Caco-2 (cell line): ENCODE data around the gene WWOX. TPM values are rescaled to one million over a fixed set of nuclear protein-coding genes. Genes with fewer than 3 reads are reported as not detected.
"Not testable (repeated sequence)": the region's sequence is repeated elsewhere in the genome, so short reads cannot be mapped to it uniquely, and the experiment has no call there.

Experiments
- BruUV-seq: library from RNA; stranded (reverse); fragments of 400-500 nt; replicated peaks from 2 replicates; lab custom pipeline; 2021; lab: Mats Ljungman, UMichigan
- CTCF ChIA-PET: fragments of 300-600 bp; sonication (Branson Sonifier 250); formaldehyde crosslinking; loops from one replicate; lab custom pipeline; 2022; ENCODE audit warnings: antibody characterized with exemption; lab: Charles Lee
- POLR2A ChIA-PET: fragments of 300-600 bp; sonication (Branson Sonifier 250); formaldehyde crosslinking; loops from one replicate; lab custom pipeline; 2022; ENCODE audit warnings: antibody characterized with exemption; lab: Charles Lee
- DNase-seq, 2 experiments: peaks; one replicate each; pipeline versions ENCODE4 v3.0.0 to v3.0.0-alpha.2; 2020 to 2022
- H3K27me3 ChIP-seq: replicated peaks from 2 replicates; pipeline ENCODE4 v1.6.0; 2011; ENCODE audit warnings: low read length; ENCODE audit not compliant: control insufficient read depth, insufficient read depth
- H3K36me3 ChIP-seq: 2 replicates; pipeline ENCODE4 v1.5.1; 2011; ENCODE audit warnings: low read length; ENCODE audit not compliant: control insufficient read depth, insufficient read depth
- H3K4me1 ChIP-seq: fragments of 250-450 bp; sonication (Bioruptor Pico); 2 replicates; pipeline ENCODE4 v1.5.1; 2020; ENCODE audit warnings: mild to moderate bottlenecking
- H3K4me3 ChIP-seq: 2 replicates; pipeline ENCODE4 v1.5.1; 2011; ENCODE audit warnings: low read depth, mild to moderate bottlenecking, control low read depth, low read length
- H3K9me3 ChIP-seq: fragments of 250-450 bp; sonication (Bioruptor Pico); 2 replicates; pipeline ENCODE4 v1.5.1; 2020; ENCODE audit warnings: mild to moderate bottlenecking, moderate library complexity
- H3K27ac Mint-ChIP-seq: one replicate; pipeline ENCODE4 v1.8.0; 2022; ENCODE audit warnings: mixed read lengths; ENCODE audit not compliant: unreplicated experiment
- H3K27me3 Mint-ChIP-seq: one replicate; pipeline ENCODE4 v1.8.0; 2022; ENCODE audit warnings: mixed read lengths; ENCODE audit not compliant: insufficient read depth, unreplicated experiment
- H3K36me3 Mint-ChIP-seq: one replicate; pipeline ENCODE4 v1.8.0; 2022; ENCODE audit warnings: mild to moderate bottlenecking, mixed read lengths; ENCODE audit not compliant: insufficient read depth, unreplicated experiment
- H3K4me1 Mint-ChIP-seq: one replicate; pipeline ENCODE4 v1.8.0; 2022; ENCODE audit warnings: low read depth, mixed read lengths; ENCODE audit not compliant: unreplicated experiment
- H3K4me3 Mint-ChIP-seq: one replicate; pipeline ENCODE4 v1.8.0; 2022; ENCODE audit warnings: mild to moderate bottlenecking, moderate library complexity, mixed read lengths; ENCODE audit not compliant: unreplicated experiment
- H3K9me3 Mint-ChIP-seq: one replicate; pipeline ENCODE4 v1.8.0; 2022; ENCODE audit warnings: mixed read lengths; ENCODE audit not compliant: unreplicated experiment
- intact Hi-C: fragments of 100-400 bp; cut with micrococcal nuclease; formaldehyde crosslinking; loops from one replicate; pipeline ENCODE4 v1.10.0; 2022; ENCODE audit not compliant: unreplicated experiment
- total RNA-seq: library from RNA; stranded (reverse); gene quantifications from 2 replicates; pipeline ENCODE4 v1.2.3, GENCODE V29; 2022
- TF ChIP-seq, protein P1 (sequence below), 2 experiments: fragments of 200-600 bp in 1 of 2; IDR thresholded peaks; 1 replicate in 1 of 2; 2 replicates in 1 of 2; pipeline versions ENCODE4 v1.5.1 to v1.8.0; 2011 to 2022; ENCODE audit warnings: antibody characterized with exemption in 1 of 2, control low read depth in 1 of 2, inconsistent platforms in 1 of 2, low read depth in 1 of 2, low read length in 1 of 2, mild to moderate bottlenecking in 1 of 2, moderate library complexity in 1 of 2; ENCODE audit not compliant: insufficient read depth in 1 of 2, severe bottlenecking in 1 of 2, unreplicated experiment in 1 of 2

WWOX gene
- total RNA-seq, 1 experiment from 2014 or later = 45.0 TPM

- H3K27me3 ChIP-seq = no peaks in the 10 kb centered on the region
- DNase-seq = no peak
- intact Hi-C loops = loop anchor here (5.0 kb wide), 1 partner anchor 342 kb away; no protein-coding TSS in a partner anchor
- ChIA-PET POLR2A (no interaction called here), CTCF (no interaction called here)
- Mint-ChIP-seq H3K4me1 (peaks cover 7% of the 10 kb centered on the region), H3K27me3 (no peaks in the 10 kb centered on the region), H3K27ac (no peak overlapping the region), H3K9me3 (no peaks in the 10 kb centered on the region), H3K4me3 (no peak overlapping the region), H3K36me3 (no peaks in the 10 kb centered on the region)
- H3K4me3 ChIP-seq = no peak overlapping the region
- H3K9me3 ChIP-seq = 0 out of 2 replicates have a peak, but pooled peaks cover 2% of the 10 kb centered on the region
- no peaks in the 10 kb centered on the region for H3K36me3 ChIP-seq
- no peaks in the 10 kb centered on the region for H3K4me1 ChIP-seq
- BruUV-seq = no TSS peak
- TF ChIP-seq, protein P1, sequence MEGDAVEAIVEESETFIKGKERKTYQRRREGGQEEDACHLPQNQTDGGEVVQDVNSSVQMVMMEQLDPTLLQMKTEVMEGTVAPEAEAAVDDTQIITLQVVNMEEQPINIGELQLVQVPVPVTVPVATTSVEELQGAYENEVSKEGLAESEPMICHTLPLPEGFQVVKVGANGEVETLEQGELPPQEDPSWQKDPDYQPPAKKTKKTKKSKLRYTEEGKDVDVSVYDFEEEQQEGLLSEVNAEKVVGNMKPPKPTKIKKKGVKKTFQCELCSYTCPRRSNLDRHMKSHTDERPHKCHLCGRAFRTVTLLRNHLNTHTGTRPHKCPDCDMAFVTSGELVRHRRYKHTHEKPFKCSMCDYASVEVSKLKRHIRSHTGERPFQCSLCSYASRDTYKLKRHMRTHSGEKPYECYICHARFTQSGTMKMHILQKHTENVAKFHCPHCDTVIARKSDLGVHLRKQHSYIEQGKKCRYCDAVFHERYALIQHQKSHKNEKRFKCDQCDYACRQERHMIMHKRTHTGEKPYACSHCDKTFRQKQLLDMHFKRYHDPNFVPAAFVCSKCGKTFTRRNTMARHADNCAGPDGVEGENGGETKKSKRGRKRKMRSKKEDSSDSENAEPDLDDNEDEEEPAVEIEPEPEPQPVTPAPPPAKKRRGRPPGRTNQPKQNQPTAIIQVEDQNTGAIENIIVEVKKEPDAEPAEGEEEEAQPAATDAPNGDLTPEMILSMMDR (IDR thresholded peaks at IDR 0.05; ENCODE audit: insufficient read depth in 1 of 2, low read depth in 1 of 2, low read length in 1 of 2, severe bottlenecking in 1 of 2, unreplicated experiment in 1 of 2) = no peak
Measured at GRCh38 chr16:79049040-79049439, 949.6 kb downstream of the WWOX start.

DNA sequence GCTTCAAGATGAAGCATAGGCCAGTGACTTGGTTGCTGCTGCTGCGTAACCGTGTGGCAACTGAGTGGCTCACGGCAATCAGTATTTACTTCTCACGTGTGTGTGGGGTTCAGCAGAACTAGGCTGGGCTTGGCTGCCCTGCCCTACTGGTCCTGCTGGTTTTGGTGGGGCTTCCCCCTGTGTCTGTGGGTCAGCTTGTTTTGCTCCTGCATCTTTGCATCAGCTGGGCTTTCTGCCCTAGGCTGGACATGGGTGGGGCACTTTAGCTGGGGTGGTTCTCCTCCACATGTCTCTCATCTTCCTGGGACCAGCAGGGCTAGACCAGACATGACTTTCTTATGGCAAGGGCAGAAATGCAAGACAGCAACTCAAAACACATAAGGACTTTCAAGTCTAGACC, 950.6 kb downstream of the WWOX start:
- Mint-ChIP-seq H3K27ac (no peak overlapping the region), H3K4me1 (peaks cover 14% of the 10 kb centered on the region), H3K4me3 (no peak overlapping the region), H3K27me3 (no peaks in the 10 kb centered on the region), H3K36me3 (no peaks in the 10 kb centered on the region), H3K9me3 (no peaks in the 10 kb centered on the region)
- Histone ChIP-seq H3K27me3 (no peaks in the 10 kb centered on the region), H3K9me3 (0 out of 2 replicates have a peak, but pooled peaks cover 2% of the 10 kb centered on the region), H3K4me1 (no peaks in the 10 kb centered on the region), H3K4me3 (no peak overlapping the region), H3K36me3 (no peaks in the 10 kb centered on the region)
- CTCF ChIA-PET = no interaction called here
- BruUV-seq = no TSS peak
- DNase-seq = no peak
- TF ChIP-seq, protein P1 (IDR thresholded peaks at IDR 0.05; ENCODE audit: insufficient read depth in 1 of 2, low read depth in 1 of 2, low read length in 1 of 2, severe bottlenecking in 1 of 2, unreplicated experiment in 1 of 2) = no peak
- intact Hi-C loops = no loop called here
- POLR2A ChIA-PET = no interaction called here

- H3K36me3 Mint-ChIP-seq = no peaks in the 10 kb centered on the region
- no peak overlapping the region for H3K27ac Mint-ChIP-seq
- H3K4me3 Mint-ChIP-seq = no peak overlapping the region
- Histone ChIP-seq H3K27me3 (no peaks in the 10 kb centered on the region), H3K4me3 (no peak overlapping the region), H3K9me3 (0 out of 2 replicates have a peak, but pooled peaks cover 2% of the 10 kb centered on the region), H3K4me1 (no peaks in the 10 kb centered on the region; the same call in 1 of the 2 replicates), H3K36me3 (no peaks in the 10 kb centered on the region)
- DNase-seq = no peak
- peaks cover 14% of the 10 kb centered on the region for H3K4me1 Mint-ChIP-seq
- POLR2A ChIA-PET = no interaction called here
- no peaks in the 10 kb centered on the region for H3K9me3 Mint-ChIP-seq
- no TSS peak for BruUV-seq
- TF ChIP-seq, protein P1 (IDR thresholded peaks at IDR 0.05; ENCODE audit: insufficient read depth in 1 of 2, low read depth in 1 of 2, low read length in 1 of 2, severe bottlenecking in 1 of 2, unreplicated experiment in 1 of 2) = no peak
- intact Hi-C loops = no loop called here
- CTCF ChIA-PET = no interaction called here
- no peaks in the 10 kb centered on the region for H3K27me3 Mint-ChIP-seq
Measured at GRCh38 chr16:79051313-79051712, 951.9 kb downstream of the WWOX start.

DNA sequence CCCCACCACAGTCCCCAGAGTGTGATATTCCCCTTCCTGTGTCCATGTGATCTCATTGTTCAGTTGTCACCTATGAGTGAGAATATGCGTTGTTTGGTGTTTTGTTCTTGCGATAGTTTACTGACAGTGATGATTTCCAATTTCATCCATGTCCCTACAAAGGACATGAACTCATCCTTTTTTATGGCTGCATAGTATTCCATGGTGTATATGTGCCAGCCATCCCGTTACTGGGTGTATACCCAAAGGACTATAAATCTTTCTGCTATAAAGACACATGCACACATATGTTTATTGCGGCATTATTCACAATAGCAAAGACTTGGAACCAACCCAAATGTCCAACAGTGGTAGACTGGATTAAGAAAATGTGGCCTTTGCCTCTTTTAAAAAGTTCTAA, 952.7 kb downstream of the WWOX start:
- DNase-seq, H3K9me3 Mint-ChIP-seq, H3K27ac Mint-ChIP-seq, H3K27me3 Mint-ChIP-seq, H3K4me3 ChIP-seq, H3K4me1 ChIP-seq, H3K4me3 Mint-ChIP-seq, H3K36me3 ChIP-seq, H3K27me3 ChIP-seq, intact Hi-C loops, BruUV-seq, CTCF ChIA-PET, H3K36me3 Mint-ChIP-seq, H3K9me3 ChIP-seq, POLR2A ChIA-PET: not testable (repeated sequence)
- H3K4me1 Mint-ChIP-seq = peaks cover 14% of the 10 kb centered on the region
